ENCODE measurements around the gene FMN1.

GRCh38 chr15:32864051-32864450, 330.5 kb downstream of the FMN1 start:
- TF ChIP-seq POLR2AphosphoS5 (IDR thresholded peaks at IDR 0.05; ENCODE audit: borderline replicate concordance, low read depth, low read length) (no peak), EZH2 (IDR thresholded peaks at IDR 0.05) (no peak)

Measured in SK-N-MC (cell line).